ENCODE results near the gene PLEKHH3.

- TF ChIP-seq POLR2A (IDR thresholded peaks at IDR 0.05; ENCODE audit: low read depth, low read length) = no peak
- TF ChIP-seq TAF1 (IDR thresholded peaks at IDR 0.05; ENCODE audit: borderline replicate concordance, low read depth, low read length) = no peak
- TF ChIP-seq POLR2AphosphoS5 (IDR thresholded peaks at IDR 0.05; ENCODE audit: low read depth, low read length) = no peak
These were observed 6.7 kb upstream of the PLEKHH3 start for GRCh38 chr17:42683407-42684034.
